Liver (tissue), 9 donors: ENCODE results near the gene SH3RF3. TPM values are rescaled to one million over a fixed set of nuclear protein-coding genes. Genes with fewer than 3 reads are reported as not detected.

ENCODE experiments used
- DNase-seq: peaks from one replicate; pipeline ENCODE4 v3.0.0-alpha.2; 2017; ENCODE audit warnings: low spot score
- H3K27ac ChIP-seq, 2 donors: one replicate each; pipeline ENCODE4 v1.7.0; 2013; ENCODE audit warnings: inconsistent platforms in 2 of 2, low read length in 2 of 2, control low read depth in 1 of 2, low read depth in 1 of 2, mild to moderate bottlenecking in 1 of 2
- H3K27me3 ChIP-seq, 4 donors: one replicate each; pipeline versions ENCODE4 v1.6.1 to v1.7.0; 2013; ENCODE audit warnings: low read length in 3 of 4, inconsistent platforms in 1 of 4, mild to moderate bottlenecking in 1 of 4, moderate library complexity in 1 of 4; ENCODE audit not compliant: control insufficient read depth in 4 of 4, insufficient read depth in 4 of 4
- H3K36me3 ChIP-seq, 4 donors: one replicate each; pipeline versions ENCODE4 v1.6.1 to v1.7.0; 2013; ENCODE audit warnings: low read length in 3 of 4, mild to moderate bottlenecking in 3 of 4, low read depth in 1 of 4, moderate library complexity in 1 of 4; ENCODE audit not compliant: control insufficient read depth in 4 of 4, insufficient read depth in 3 of 4
- H3K4me1 ChIP-seq, 4 donors: one replicate each; pipeline versions ENCODE4 v1.6.1 to v1.7.0; 2013; ENCODE audit warnings: low read length in 3 of 4, mild to moderate bottlenecking in 3 of 4, moderate library complexity in 1 of 4; ENCODE audit not compliant: control insufficient read depth in 4 of 4, insufficient read depth in 4 of 4
- H3K4me3 ChIP-seq, 3 donors: one replicate each; pipeline versions ENCODE4 v1.6.1 to v1.7.0; 2013; ENCODE audit warnings: low read length in 3 of 3, control low read depth in 1 of 3, low read depth in 1 of 3, mild to moderate bottlenecking in 1 of 3
- H3K9ac ChIP-seq, 2 donors: one replicate each; pipeline ENCODE4 v1.7.0; 2013; ENCODE audit warnings: low read length in 2 of 2, mild to moderate bottlenecking in 2 of 2, moderate library complexity in 2 of 2, control low read depth in 1 of 2, low read depth in 1 of 2
- H3K9me3 ChIP-seq, 4 donors: one replicate each; pipeline versions ENCODE4 v1.6.1 to v1.7.0; 2013; ENCODE audit warnings: low read length in 3 of 4; ENCODE audit not compliant: control insufficient read depth in 4 of 4
- ATF3 ChIP-seq: IDR thresholded peaks from 2 replicates; pipeline ENCODE4 v1.6.1; 2016; ENCODE audit warnings: antibody characterized with exemption
- CTCF ChIP-seq: fragments of 150-350 bp; IDR thresholded peaks from 2 replicates; pipeline ENCODE4 v1.5.1; 2017; ENCODE audit warnings: improper control_type of control experiment, low read depth, low read length; ENCODE audit not compliant: missing input control
- EGR1 ChIP-seq, 2 donors: IDR thresholded peaks; 2 replicates each; pipeline ENCODE4 v1.6.1; 2016 to 2018; ENCODE audit warnings: antibody characterized with exemption in 2 of 2, low read depth in 2 of 2
- FOXA1 ChIP-seq: IDR thresholded peaks from 2 replicates; pipeline ENCODE4 v1.6.1; 2016; ENCODE audit warnings: antibody characterized with exemption
- FOXA2 ChIP-seq: IDR thresholded peaks from 2 replicates; pipeline ENCODE4 v1.6.1; 2016; ENCODE audit warnings: antibody characterized with exemption
- GABPA ChIP-seq, 2 donors: IDR thresholded peaks in 1 of 2; conservative IDR thresholded peaks in 1 of 2; 2 replicates each; pipeline ENCODE4 v1.6.1; 2016; ENCODE audit warnings: antibody characterized with exemption in 2 of 2, mild to moderate bottlenecking in 1 of 2, moderate library complexity in 1 of 2
- HNF4A ChIP-seq, 2 donors: conservative IDR thresholded peaks; 2 replicates each; pipeline ENCODE4 v1.6.1; 2016; ENCODE audit warnings: antibody characterized with exemption in 2 of 2, mild to moderate bottlenecking in 2 of 2
- HNF4G ChIP-seq: IDR thresholded peaks from 2 replicates; pipeline ENCODE4 v1.6.1; 2016; ENCODE audit warnings: antibody characterized with exemption
- JUND ChIP-seq, 2 donors: IDR thresholded peaks; 2 replicates each; pipeline ENCODE4 v1.6.1; 2016; ENCODE audit warnings: antibody characterized with exemption in 2 of 2
- NR2F2 ChIP-seq: IDR thresholded peaks from 2 replicates; pipeline ENCODE4 v1.6.1; 2016; ENCODE audit warnings: antibody characterized with exemption
- RAD21 ChIP-seq, 2 donors: IDR thresholded peaks; 2 replicates each; pipeline ENCODE4 v1.6.1; 2016; ENCODE audit warnings: antibody characterized with exemption in 2 of 2, mild to moderate bottlenecking in 2 of 2
- RXRA ChIP-seq, 2 donors: IDR thresholded peaks; 2 replicates each; pipeline ENCODE4 v1.6.1; 2017 to 2018; ENCODE audit warnings: antibody characterized with exemption in 2 of 2, mild to moderate bottlenecking in 1 of 2
- SP1 ChIP-seq: IDR thresholded peaks from 2 replicates; pipeline ENCODE4 v1.6.1; 2018; ENCODE audit warnings: antibody characterized with exemption, mild to moderate bottlenecking
- TAF1 ChIP-seq: conservative IDR thresholded peaks from 2 replicates; pipeline ENCODE4 v1.6.1; 2016; ENCODE audit warnings: antibody characterized with exemption, mild to moderate bottlenecking
- YY1 ChIP-seq: IDR thresholded peaks from 2 replicates; pipeline ENCODE4 v1.6.1; 2016; ENCODE audit warnings: antibody characterized with exemption, mild to moderate bottlenecking
- ZBTB33 ChIP-seq: IDR thresholded peaks from 2 replicates; pipeline ENCODE4 v1.6.1; 2016; ENCODE audit warnings: antibody characterized with exemption
- WGBS: extraction: QIAGEN DNeasy Blood & Tissue Kit; methylation state at CpG from one replicate; pipeline ENCODE4 v1.1.7; 2013; 5-methylcytosine and 5-hydroxymethylcytosine counted together
- polyA plus RNA-seq, 2 donors: library from polyadenylated mRNA; stranded (reverse) in 1 of 2; unstranded in 1 of 2; fragments of 200-250 nt in 1 of 2; fragments of >200 nt in 1 of 2; fragmentation: Nextera tagmentation in 1 of 2; extraction: Ambion mirVana in 1 of 2; gene quantifications; one replicate each; pipeline versions ENCODE4 v1.2.1 to v1.2.3, GENCODE V29; 2013 to 2015
- total RNA-seq, 2 donors: library from RNA; depleted of rRNA; stranded (reverse); fragments of >200 nt; gene quantifications; one replicate each; pipeline ENCODE4 v1.2.3, GENCODE V29; 2014
- TF ChIP-seq, protein P1 (sequence below): IDR thresholded peaks from 2 replicates; pipeline ENCODE4 v1.6.1; 2016; ENCODE audit warnings: antibody characterized with exemption, mild to moderate bottlenecking
- TF ChIP-seq, protein P2 (sequence below): IDR thresholded peaks from 2 replicates; pipeline ENCODE4 v1.6.1; 2016; ENCODE audit warnings: antibody characterized with exemption
- donor health status: healthy.
- donor health status: healthy.
- donor health status: healthy.
- donor health status: healthy.
- donor health status: healthy.

Gene SH3RF3
- total and polyA plus RNA-seq, 4 donors, result 0.11 to 1.0 (median 0.54) TPM

DNA sequence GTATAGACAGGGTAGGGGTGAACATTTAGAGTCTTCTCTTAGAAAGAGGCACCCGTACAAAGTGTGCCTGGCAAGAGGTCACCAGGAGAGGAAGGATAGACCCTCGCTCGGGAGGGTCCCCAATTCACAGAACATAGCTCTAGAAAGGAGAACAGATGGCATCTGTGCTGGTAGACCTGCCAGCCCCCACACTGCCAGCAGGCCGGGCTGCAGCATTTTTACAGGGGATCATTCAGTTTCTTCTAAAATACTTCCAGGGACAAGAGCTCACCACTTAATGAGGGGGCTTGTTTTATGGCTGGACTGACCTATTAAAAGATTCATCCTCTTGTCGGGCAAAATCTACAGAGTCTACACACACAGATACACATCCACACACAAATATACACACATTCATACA, 334.9 kb downstream of the SH3RF3 start:
- TF ChIP-seq FOXA2 (no peak), ZBTB33 (no peak), CTCF (no peak), TAF1 (no peak)
- H3K27me3 ChIP-seq, result no peaks in the 10 kb centered on the region
- no peak for DNase-seq
- H3K9me3 ChIP-seq, result no peaks in the 10 kb centered on the region
- peaks cover 0 to 4% (median 2%) of the 10 kb centered on the region in 4 donors for H3K4me1 ChIP-seq
- WGBS, result 93% methylated on average over 5 of the region's 5 CpGs
- H3K36me3 ChIP-seq, result no peaks in the 10 kb centered on the region
- no peak overlapping the region for H3K27ac ChIP-seq
- H3K4me3 ChIP-seq, result no peak overlapping the region
- no peak overlapping the region for H3K9ac ChIP-seq

- Histone ChIP-seq H3K36me3 (no peaks in the 10 kb centered on the region), H3K4me1 (peaks cover 0 to 4% (median 2%) of the 10 kb centered on the region in 4 donors), H3K27me3 (no peaks in the 10 kb centered on the region), H3K9me3 (no peaks in the 10 kb centered on the region), H3K9ac (no peak overlapping the region), H3K27ac (no peak overlapping the region), H3K4me3 (no peak overlapping the region)
- DNase-seq, result no peak
- TF ChIP-seq FOXA2 (no peak), YY1 (no peak), HNF4G (no peak), TAF1 (no peak), GABPA (IDR thresholded peaks at IDR 0.05 in 1 of 2, conservative IDR thresholded peaks at IDR 0.05 in 1 of 2) (no peak), ATF3 (no peak), FOXA1 (no peak), ZBTB33 (no peak), SP1 (no peak), RXRA (IDR thresholded peaks at IDR 0.05) (no peak), NR2F2 (no peak), RAD21 (IDR thresholded peaks at IDR 0.05) (no peak), HNF4A (conservative IDR thresholded peaks at IDR 0.05) (no peak), CTCF (no peak), EGR1 (IDR thresholded peaks at IDR 0.05; ENCODE audit: low read depth in 2 of 2) (no peak), JUND (IDR thresholded peaks at IDR 0.05) (no peak)
- TF ChIP-seq, protein P1, sequence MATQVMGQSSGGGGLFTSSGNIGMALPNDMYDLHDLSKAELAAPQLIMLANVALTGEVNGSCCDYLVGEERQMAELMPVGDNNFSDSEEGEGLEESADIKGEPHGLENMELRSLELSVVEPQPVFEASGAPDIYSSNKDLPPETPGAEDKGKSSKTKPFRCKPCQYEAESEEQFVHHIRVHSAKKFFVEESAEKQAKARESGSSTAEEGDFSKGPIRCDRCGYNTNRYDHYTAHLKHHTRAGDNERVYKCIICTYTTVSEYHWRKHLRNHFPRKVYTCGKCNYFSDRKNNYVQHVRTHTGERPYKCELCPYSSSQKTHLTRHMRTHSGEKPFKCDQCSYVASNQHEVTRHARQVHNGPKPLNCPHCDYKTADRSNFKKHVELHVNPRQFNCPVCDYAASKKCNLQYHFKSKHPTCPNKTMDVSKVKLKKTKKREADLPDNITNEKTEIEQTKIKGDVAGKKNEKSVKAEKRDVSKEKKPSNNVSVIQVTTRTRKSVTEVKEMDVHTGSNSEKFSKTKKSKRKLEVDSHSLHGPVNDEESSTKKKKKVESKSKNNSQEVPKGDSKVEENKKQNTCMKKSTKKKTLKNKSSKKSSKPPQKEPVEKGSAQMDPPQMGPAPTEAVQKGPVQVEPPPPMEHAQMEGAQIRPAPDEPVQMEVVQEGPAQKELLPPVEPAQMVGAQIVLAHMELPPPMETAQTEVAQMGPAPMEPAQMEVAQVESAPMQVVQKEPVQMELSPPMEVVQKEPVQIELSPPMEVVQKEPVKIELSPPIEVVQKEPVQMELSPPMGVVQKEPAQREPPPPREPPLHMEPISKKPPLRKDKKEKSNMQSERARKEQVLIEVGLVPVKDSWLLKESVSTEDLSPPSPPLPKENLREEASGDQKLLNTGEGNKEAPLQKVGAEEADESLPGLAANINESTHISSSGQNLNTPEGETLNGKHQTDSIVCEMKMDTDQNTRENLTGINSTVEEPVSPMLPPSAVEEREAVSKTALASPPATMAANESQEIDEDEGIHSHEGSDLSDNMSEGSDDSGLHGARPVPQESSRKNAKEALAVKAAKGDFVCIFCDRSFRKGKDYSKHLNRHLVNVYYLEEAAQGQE, result no peak
- TF ChIP-seq, protein P2, sequence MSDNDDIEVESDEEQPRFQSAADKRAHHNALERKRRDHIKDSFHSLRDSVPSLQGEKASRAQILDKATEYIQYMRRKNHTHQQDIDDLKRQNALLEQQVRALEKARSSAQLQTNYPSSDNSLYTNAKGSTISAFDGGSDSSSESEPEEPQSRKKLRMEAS, result no peak
- 83% methylated on average over 8 of the region's 8 CpGs for WGBS
Observed at GRCh38 chr2:109466674-109467575, 337.9 kb downstream of the SH3RF3 start.
